Left renal pelvis (tissue), 4 donors: ENCODE data around the gene USP13. TPM values are rescaled to one million over a fixed set of nuclear protein-coding genes. Genes with fewer than 3 reads are reported as not detected.

Experiments used
- DNase-seq, 4 donors: peaks; one replicate each; pipeline ENCODE4 v3.0.0-alpha.2; 2013; ENCODE audit warnings: low read depth in 4 of 4, low spot score in 3 of 4
- polyA plus RNA-seq, 4 donors: library from polyadenylated mRNA; unstranded; fragments of 120-200 nt; gene quantifications; one replicate each; pipeline ENCODE4 v1.2.1, GENCODE V29; 2013; ENCODE audit not compliant: insufficient read length in 4 of 4

Gene USP13
- polyA plus RNA-seq, 4 donors = 12.1 to 16.7 (median 14.8) TPM

DNA sequence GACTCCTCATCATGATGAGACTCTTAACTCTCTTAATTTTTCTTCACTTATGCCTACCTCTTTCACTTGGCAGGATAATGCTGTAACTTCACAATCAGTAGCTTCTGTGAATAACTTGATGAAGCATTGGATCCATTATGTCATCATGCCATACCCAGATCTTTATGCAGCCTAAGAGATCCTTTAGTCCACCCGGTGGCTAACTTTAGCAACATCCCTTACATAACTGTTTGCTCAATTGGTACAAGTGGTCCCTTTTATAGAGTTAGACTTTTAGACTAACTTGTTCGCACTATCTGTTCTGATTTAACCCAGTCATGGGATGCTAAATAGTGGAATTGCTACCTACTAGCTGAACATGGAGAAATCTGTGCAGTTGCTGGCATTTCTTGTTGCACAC, 184.5 kb downstream of the USP13 start:
- no peak for DNase-seq

Other genes starting within 250 kb of the USP13 start
- gene GNB4, start 201.6 kb upstream of the USP13 start, polyA plus RNA-seq = 10 to 100 TPM; 24.5 to 44.9 (median 33.6) TPM
- 100 to 1,000 TPM in 2 of 4 donors, 10 to 100 TPM in 2; 74.9 to 121 (median 100) TPM for gene ACTL6A, start 90.1 kb upstream of the USP13 start, polyA plus RNA-seq
- 10 to 100 TPM; 47.9 to 74.3 (median 60.5) TPM for gene MRPL47, start 48.4 kb upstream of the USP13 start, polyA plus RNA-seq
- gene NDUFB5, start 48.2 kb upstream of the USP13 start, polyA plus RNA-seq = 100 to 1,000 TPM; 116 to 246 (median 188) TPM